GM18873 (cell line): Measurements from ENCODE around the gene RGSL1.
A peak's percentile ranks its signal among the peaks of the same experiment; 100 is the strongest.

Source experiments
- ATAC-seq: cut with Tn5 transposase; IDR thresholded peaks from one replicate; pipeline ENCODE4 v1.9.1; 2021; ENCODE audit warnings: mild to moderate bottlenecking, moderate library complexity, moderate number of reproducible peaks; ENCODE audit not compliant: unreplicated experiment, low FRiP score

Gene RGSL1

DNA sequence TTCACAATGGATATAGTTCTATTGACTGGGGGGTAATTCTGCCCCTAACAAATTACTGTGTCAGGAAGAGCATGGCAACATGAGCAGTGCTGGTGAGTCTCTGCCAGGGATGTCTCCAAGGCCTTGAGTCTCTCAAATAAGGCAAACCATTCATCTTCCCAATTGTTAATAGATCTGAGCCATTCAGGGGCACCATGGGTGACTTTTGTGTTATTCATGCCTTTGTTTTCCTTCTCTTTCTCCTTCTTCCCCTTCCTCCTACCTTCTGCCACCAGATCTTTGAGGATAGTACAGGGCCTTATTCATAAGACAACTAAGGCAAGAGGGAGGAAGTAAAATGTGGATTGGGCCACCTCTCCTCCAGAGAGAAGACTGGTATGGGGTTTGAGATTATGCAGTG lies at the start of gene RGSL1:
Gene RGSL1, plus strand, starts transcription at position 60 of the 400 bp plus-strand sequence. Its CDS starts 20 bp downstream, at position 80.
- ATAC-seq, result no peak

DNA sequence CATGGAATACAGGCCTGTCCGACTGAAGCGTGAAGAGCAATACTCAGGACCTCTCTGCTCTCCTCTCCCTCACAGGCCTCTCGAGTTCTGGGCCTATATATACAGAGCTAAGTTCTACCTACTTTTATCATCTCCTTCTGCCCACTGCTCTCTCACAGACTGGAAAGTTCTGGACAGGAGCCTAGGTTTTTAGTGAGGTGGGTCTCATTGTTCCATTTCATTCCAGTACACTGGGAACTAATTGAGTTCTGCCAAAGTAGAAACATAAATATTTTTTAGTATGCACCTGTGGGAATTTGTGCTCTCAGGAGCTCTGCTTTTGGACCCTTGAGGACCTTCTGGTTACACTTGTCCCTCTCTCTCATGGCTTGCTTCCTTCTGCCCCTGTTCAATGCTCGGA lies 49.4 kb upstream of the RGSL1 start, which contains the start of gene TEDDM1:
Gene TEDDM1, minus strand, starts transcription at position 101 of the 400 bp plus-strand sequence. CDS start 182 bp downstream, outside the sequence.
- no peak for ATAC-seq

DNA sequence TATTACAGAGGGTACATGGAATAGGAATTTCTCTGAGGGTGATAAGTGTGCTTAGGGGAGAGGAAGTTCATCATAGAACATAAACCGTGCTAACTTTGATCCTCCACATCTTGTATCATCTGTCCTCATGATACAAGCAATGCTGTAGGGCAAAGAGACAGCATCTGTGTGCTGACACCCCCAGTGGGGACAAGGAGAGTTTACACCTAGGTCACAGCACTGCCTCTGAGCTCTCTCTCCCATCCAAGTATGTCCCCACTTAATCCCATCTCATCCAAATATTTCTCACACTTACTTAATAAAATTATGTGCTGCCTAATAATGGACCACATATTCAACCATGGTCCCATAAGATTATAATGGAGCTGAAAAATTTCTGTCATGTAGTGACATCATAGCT lies 45.2 kb upstream of the RGSL1 start:
- ATAC-seq, result no peak

DNA sequence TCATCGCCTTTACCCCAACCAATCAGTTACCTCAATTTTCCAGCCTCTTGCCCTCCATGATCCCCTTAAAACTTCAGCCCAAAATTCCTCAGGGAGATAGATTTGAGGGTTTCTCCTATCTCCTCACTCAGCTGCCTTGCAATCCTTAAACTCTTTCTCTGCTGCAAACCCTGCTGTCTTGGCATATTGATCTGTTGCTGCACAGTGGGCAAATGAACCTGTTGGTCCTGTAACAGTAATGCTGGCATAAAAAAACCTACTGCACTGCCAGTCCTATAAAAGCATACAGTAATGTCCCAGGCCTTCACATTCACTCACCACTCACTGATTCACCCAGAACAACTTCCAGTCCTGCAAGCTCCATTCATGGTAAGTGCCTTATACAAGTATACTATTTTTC lies 44.4 kb upstream of the RGSL1 start:
- ATAC-seq, result no peak

DNA sequence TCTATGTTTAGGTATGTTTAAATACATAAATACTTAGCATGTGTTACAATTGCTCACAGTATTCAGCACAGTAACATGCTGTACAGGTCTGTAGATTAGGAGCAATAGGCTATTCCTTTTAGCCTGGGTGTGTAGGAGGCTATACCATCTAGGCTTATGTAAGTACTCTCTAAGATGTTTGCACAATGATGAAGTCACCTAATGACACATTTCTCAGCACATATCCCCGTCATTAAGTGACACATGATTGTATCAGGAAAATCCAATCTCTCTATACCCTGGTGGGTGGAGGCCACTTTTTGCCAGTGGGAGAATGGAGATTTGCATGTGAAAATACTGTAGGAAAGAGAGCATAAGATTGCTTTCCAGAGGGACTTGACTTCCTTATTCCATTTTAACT lies 43.9 kb upstream of the RGSL1 start:
- ATAC-seq, result no peak

DNA sequence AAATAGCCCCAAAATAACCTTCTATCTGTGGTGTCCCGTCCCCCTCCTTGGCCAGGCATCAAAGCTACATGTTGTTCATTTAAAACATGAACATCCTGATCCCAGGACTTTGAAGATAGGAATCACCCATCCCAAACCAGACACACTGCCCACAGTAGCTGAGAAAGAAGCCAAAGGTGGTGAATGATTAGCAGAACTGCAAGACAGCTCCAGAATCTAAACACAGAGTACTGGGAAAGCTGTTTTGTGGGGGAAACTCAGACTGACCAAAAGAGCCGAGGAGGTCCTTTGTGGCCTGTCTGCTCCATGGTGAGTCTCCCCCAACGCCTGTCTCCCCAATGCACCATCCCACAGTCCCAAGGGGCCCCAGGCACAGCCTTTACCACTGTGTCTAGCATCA lies 42.2 kb upstream of the RGSL1 start:
- no peak for ATAC-seq

DNA sequence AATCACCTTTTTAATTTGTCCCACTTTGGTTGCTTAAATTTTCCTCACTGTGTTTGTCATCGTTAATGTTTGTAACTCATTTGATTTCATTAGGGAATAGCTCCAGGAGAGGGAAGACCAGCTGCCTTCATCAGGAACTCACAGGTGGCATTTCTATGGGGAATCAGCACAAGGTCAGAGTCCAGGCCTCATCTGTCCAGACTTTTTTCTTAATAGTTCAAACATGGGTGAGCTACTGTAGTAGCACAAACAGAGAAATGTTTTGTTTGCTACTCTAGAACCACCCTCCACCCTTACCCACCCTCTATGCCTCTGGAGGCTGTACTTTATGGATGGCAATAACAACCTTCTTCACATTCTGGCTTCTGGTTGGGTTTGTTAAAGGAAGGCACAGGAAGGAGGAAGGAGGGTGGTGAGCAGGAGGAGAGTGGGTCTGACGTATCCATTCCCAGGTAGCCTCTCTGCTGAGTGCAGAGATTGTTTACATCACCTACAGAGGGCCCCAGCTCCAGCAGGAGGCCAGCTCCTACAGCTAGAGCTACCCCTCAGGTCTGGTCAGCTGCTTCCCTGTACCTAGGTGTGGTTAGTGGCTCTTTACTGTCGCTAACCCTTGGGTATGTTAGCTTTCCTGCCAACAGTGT lies 41.4 kb upstream of the RGSL1 start:
- ATAC-seq, result no peak

DNA sequence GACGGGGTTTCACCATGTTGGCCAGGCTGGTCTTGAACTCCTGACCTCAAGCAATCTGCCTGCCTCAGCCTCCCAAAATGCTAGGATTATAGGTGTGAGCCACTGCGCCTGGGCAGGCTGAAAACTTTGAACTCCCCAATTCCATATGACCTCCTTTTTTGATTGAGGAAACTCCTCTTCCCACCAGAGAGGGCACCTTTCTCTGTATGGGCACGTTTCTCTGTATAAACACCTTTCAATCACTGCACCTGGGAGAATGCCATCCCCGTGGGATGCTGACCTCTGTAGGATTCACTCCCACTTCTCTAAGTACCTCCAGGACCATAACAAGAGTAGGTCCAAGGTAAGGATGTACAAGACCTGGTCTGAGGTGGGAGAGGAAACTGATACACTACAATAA lies 39.8 kb upstream of the RGSL1 start:
- ATAC-seq, result no peak

DNA sequence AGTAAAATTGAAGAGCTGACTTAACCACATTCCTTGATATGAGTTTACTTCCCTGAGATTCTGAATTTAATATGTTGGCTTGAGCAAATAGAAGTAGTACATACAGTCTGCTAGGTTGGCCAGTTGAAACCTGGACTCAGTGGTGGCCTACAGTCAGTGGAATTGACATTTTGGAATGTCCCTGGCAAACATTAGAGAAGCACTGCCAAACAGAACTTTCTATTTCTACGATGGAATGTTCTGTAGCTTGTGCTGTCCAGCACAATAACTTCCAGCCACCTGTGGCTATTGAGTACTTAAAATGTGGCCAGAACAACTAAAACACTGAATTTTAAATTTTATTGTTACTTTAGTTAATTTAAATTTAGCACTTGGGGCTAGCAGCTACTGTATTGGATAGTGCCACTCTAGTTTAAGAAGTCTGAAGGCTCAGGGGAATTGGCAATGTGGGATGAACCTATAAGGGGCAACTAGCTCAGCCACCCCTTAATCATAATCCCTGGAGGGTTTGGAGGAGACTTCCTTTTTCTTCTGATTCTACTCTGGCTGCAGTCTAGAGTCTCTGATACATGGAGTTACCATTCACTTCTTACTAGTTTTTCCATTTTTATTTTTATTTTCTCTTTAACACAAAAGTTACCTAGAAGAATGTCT lies 39.2 kb upstream of the RGSL1 start:
- no peak for ATAC-seq

DNA sequence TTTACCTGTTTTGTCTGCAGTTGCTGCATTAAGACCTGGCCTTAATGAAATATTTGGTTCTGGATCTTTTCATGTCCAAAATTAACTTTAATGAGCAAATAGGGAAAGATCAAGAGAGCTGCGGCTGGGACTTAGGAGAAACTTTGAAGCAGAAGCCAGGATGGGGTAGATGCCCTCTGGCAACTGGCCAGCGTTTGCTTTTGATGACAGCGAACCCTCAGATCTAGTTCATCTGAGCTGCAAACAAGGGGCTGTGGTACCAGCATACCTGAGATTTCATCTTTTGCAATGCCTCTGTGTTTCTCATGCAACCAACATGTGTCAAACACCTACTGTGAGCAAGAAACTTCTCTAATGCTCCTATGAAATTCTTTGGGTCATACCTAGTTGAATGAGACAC lies 36.5 kb upstream of the RGSL1 start:
- ATAC-seq, result no peak

DNA sequence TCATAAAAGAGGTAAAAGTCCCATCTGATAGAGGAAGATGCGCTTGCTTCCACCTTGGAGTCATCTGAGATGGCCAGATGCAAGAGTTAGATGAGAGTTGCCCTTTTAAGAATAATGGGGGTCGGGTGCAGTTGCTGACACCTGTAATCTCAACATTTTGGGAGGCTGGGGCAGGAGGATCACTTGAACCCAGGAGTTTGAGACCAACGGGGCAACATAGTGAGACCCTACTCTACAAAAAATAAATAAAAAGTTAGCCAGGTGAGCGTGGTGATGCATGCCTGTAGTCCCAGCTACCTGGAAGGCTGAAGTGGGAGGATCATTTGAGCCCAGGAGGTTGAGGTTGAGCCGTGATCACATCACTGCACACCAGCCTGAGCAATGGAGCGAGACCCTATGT lies 36.0 kb upstream of the RGSL1 start:
- no peak for ATAC-seq

DNA sequence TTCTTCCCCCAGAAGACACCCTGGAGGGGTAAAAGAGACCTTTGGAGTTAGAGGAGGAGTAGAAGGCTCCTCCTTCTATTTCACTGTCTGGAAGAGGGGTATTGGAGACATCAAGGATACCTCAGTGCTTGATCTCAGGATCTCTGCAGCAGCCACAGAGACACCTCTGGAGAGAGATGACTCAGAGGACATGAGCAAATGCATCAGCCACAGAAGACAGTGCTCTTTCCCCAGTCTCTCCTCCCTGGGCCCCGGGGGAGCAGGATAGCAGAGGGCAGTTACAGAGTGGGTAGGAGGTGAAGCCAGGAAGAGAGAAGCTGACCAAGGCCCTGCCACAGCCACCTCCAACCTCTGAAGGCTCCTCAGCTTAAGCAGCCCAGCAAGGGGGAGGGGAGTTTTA lies 34.2 kb upstream of the RGSL1 start:
- no peak for ATAC-seq

DNA sequence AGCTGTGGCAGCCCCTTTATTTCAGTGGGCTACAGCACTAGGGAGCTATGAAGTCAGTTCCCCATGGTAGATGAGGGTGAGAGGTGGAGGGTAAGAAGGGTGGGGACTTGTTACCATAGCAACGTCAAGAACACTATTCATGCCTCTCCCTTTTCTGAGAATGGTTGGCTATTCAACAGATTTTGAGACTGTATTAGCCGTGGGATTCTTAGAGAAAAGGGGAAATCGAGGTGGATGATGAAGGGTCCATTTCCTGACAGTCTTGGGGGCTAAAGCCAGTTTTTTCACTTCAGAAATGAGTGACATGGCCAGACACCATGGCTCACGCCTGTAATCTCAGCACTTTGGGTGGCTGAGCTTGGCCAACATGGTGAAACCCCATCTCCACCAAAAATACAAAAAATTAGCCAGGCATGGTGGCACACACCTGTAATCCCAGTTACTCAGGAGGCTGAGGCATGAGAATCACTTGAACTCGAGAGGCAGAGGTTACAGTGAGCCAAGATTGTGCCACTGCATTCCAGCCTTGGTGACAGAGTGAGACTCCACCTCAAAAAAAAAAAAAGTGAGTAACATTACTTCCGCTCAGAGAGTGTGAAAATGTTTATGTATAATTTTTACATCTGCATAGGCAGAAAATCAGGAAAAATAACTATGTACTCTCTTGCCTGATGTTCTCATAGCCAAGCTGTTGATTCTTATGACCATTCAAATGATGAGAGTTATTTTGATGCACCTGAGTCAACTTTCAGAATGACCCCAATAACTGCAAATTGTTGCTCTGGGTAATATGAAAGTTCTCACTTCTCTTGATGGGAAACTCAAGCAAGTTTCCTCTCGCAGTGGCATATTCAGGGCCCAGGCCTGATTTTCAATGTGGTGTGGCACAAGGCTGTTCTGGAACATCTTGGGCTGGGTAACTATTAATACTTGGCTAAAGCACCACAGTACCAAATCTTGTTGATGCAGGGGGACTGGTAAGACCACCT lies 23.2 kb upstream of the RGSL1 start:
- ATAC-seq, result peak; percentile 71

DNA sequence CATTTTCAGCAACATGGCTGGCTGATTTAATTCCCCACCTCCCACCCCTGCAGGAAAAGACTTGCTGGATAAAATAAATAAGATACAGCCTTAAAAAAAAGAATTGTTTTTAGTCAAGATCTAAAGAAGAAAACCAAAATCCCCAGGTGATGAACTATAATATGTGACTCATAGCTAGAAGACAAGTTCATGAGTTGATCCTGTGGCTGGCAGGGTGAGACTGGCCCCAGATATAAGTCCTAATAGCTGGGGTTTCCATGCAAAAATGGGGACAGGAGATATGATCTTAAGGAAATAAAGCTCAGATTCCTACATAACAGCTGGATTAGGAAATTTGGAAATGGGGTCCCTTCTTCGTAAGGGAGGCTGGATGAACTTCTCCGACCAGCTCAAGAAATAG lies 21.9 kb upstream of the RGSL1 start:
- no peak for ATAC-seq

DNA sequence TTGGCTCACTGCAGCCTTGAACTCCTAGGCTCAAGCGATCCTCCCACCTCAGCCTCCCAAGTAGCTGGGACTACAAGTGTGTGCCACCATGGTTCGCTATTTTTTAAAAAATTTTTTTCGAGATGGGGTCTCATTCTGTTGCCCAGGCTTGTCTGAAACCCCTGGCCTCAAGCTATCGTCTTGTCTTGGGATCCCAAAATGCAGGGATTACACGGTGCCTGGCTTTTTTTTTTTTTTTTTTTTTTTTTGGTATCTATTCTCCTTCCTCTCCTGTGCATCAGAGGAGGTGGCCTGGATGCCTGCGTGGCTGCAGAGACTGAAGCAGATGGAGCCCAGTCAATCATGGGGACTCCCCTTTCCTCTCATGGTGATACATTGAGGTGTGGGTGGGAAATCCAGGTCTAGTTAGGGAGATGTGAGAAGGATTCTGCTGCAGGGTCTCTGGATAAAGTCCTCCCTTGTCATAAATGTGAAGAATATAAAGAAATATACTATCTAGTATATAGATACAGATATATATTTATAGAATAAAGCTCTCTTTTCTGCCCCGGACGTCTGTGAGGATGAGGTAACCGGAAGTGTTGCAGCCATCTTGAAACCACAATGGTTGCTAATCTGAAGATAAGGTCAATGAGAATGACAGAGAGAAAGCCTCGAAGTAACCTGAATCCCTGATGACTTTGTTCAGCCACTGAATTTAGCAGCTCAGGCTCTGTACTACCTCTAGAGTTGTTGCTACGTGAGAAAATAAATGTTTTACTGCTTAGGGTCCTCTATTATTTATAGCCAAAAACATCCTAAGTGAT lies 19.5 kb upstream of the RGSL1 start:
- no peak for ATAC-seq

DNA sequence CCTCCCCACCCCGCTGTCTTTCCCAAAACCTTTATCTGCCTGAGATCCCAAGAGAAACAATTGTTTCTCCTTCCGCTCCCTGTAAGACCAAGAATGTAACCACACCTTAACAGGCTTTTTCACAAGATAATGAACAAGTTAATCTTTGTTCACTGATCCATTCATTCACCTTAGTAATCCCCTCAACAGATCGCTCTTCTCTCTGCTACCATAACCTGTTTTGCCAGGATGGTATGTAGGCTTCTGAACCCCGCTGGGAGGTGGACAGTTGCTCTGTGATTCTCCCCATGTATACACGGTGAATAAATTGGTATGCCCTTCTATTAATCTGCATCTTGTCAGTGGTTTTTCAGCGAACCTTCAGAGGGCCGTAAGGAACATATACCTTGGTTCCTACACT lies 18.7 kb upstream of the RGSL1 start:
- no peak for ATAC-seq

DNA sequence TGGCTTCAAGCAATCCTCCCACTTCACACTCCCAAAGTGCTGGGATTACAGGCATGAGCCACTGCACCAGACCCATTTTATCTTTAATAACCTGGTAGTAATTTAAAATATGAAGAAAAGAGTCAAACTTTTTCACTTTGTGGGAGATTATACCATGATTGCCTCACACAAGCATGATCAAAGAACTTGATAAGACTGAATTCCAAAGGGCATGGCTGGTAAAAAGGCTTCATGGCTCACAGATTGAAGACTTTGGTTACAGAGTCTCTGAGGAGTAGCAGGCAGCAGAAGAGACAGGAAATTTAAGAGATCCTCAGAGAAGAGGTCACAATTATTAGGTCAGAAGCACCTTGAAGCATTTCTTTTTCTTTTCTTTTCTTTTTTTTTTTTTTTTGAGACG lies 16.4 kb upstream of the RGSL1 start:
- no peak for ATAC-seq

DNA sequence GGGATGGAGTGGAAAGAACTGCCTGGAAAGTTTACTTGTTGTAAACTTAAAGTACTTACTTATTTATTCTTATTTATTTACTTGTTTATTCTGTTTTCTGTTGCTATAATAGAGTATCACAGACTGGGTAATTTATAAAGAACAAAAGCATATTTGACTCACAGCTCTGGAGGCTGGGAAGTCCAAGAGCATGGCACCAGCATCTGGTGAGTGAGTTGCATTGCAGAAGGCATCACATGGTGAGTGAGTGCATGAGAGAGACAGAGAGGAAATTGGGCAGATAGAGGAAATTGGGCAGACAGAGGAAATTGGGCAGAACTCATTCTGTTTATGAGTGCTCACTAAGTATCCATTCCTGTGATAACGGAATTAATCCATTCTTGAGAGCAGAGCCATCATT lies 11.6 kb upstream of the RGSL1 start:
- ATAC-seq, result no peak

DNA sequence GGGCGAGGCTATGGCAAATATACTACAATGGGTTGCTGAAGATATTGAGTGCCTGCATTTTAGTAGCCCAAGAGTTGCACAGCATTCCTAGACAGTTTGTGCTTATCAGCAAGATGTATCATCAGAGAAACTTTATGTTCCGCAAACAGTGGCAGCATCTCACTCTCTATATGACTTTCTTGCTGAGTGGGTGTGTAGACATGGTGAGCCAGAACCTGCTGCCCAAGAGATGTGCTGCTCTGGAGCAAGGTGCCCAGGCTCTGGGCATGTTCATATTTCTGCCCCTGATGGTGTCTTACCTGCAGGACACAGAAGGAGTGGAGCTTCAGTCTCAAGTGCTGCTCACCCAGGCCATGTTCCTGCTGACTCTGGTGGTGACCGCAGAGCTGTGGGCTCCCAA lies 8.2 kb upstream of the RGSL1 start:
- ATAC-seq, result no peak

DNA sequence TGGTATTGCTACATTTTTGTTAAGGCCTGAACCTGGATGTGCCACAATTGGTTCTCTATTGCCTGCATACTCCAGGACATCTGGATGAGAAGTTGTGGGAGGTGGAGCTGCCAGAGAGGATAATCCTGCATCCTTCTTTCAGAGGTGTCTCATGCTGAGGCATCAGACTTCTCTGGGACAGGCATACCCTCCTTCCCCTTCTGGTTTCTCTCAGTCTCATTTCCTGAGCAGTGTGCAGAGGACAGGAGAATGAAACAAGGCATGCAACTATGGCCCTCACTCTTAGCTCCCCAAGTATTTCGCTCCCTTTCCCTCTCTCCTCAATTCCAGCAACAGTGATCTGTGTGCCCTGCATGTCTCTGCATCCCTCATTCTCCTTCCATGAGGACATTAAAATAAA lies 7.6 kb upstream of the RGSL1 start:
- ATAC-seq, result no peak
